HFF-Myc (cell line): ENCODE results near the gene PRKCSH.
"Not testable (repeated sequence)": the region's sequence is repeated elsewhere in the genome, so short reads cannot be mapped to it uniquely, and the experiment has no call there.

Source experiments
- DNase-seq: peaks from one replicate; pipeline ENCODE4 v3.0.0-alpha.2; 2011; ENCODE audit warnings: low read depth; ENCODE audit errors: extremely low read depth
- H3K4me3 ChIP-seq: replicated peaks from 2 replicates; pipeline ENCODE4 v1.5.1; 2011; ENCODE audit warnings: low read depth, mild to moderate bottlenecking, control low read depth, low read length
- TF ChIP-seq, protein P1 (sequence below): IDR thresholded peaks from 2 replicates; pipeline ENCODE4 v1.5.1; 2012; ENCODE audit warnings: mild to moderate bottlenecking, low read depth, low read length, control low read depth; ENCODE audit errors: missing control alignments

Gene PRKCSH

DNA sequence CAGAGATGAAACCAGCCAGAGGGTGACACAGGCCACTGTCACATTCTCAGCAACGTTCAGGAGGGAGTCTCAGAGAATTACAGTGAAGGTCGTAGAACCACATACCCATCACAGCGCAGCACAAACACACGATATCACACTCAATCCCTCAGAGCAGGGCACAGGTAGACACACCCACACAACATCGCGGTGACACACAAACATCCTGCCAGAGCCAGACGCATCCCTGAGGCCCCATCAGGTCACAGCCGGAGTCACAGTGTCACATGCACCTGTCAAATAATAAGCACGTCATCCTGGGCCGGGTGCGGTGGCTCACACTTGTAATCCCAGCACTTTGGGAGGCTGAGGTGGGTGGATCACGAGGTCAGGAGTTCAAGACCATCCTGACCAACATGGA is 28.0 kb downstream of the PRKCSH start:
- no peak for DNase-seq
- TF ChIP-seq, protein P1, sequence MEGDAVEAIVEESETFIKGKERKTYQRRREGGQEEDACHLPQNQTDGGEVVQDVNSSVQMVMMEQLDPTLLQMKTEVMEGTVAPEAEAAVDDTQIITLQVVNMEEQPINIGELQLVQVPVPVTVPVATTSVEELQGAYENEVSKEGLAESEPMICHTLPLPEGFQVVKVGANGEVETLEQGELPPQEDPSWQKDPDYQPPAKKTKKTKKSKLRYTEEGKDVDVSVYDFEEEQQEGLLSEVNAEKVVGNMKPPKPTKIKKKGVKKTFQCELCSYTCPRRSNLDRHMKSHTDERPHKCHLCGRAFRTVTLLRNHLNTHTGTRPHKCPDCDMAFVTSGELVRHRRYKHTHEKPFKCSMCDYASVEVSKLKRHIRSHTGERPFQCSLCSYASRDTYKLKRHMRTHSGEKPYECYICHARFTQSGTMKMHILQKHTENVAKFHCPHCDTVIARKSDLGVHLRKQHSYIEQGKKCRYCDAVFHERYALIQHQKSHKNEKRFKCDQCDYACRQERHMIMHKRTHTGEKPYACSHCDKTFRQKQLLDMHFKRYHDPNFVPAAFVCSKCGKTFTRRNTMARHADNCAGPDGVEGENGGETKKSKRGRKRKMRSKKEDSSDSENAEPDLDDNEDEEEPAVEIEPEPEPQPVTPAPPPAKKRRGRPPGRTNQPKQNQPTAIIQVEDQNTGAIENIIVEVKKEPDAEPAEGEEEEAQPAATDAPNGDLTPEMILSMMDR: no peak
- no peak overlapping the region for H3K4me3 ChIP-seq

DNA sequence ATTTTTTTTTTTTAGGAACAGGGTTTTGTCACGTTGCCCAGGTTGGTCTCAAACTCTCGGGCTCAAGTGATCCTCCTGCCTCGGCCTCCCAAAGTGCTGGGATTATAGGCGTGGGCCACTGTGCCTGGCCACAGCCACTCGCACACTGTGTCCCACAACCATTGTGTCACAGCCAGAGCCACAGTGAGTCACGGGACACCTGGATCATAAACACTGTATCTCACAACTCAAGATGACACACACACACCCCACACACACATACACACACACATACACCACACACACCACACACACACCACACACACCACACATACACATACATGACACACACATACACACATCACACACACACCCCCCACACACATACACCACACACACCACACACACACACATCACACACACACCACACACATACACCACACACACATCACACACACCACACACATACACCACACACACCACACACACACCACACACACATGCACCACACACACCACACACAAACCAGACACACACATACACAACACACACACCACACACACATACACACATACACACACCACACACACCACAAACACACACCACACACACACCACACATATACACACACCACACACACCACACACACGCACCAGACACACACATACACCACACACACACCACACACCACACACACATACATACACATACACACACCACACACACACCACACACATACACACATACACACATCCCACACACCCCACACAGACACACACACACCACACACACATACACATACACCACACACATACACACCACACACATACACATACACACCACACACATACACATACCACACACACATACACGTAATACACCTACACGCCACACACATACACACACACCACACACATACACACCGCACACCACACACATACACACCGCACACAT is 29.2 kb downstream of the PRKCSH start:
- TF ChIP-seq, protein P1: no peak
- no peak overlapping the region for H3K4me3 ChIP-seq
- no peak for DNase-seq

- TF ChIP-seq, protein P1: no peak
- H3K4me3 ChIP-seq: no peak overlapping the region
- DNase-seq: no peak
Measured at GRCh38 chr19:11465600-11465999, 30.2 kb downstream of the PRKCSH start.

GRCh38 chr19:11468266-11468845 is 32.9 kb downstream of the PRKCSH start:
- not testable (repeated sequence) for H3K4me3 ChIP-seq, DNase-seq

GRCh38 chr19:11473725-11474124 is 38.3 kb downstream of the PRKCSH start:
- TF ChIP-seq, protein P1: no peak
- no peak for DNase-seq
- H3K4me3 ChIP-seq: no peak overlapping the region

GRCh38 chr19:11475343-11475742 is 39.9 kb downstream of the PRKCSH start:
- not testable (repeated sequence) for DNase-seq, H3K4me3 ChIP-seq

DNA sequence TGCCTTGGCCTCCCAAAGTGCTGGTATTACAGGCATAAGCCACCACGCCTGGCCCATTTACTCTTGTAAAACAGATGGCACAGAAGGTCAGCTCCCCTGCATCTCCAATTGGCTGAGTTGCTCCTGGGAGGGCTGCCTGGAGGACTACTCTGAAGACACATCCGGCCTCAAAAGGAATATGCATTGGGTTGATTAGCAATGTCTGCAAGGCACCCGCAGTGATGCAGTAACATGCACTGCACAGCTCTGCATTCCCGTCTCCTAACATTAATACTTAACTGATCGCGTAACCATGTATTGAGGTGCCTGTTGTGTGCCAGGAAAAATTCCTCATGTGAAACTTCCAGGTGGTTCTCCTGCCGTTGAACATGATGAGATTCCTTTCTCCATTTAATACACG is 40.4 kb downstream of the PRKCSH start:
- H3K4me3 ChIP-seq: no peak overlapping the region
- TF ChIP-seq, protein P1: no peak
- no peak for DNase-seq
